ENCODE results near the gene USP5.
A peak's percentile ranks its signal among the peaks of the same experiment; 100 is the strongest.

The USP5 gene

GRCh38 chr12:6851921-6852650 lies at the start of gene USP5:
USP5 (plus strand) TSS chr12:6852150; CDS start chr12:6852180, 30 bp downstream.
- peak; percentile 97 for DNase-seq

- no peak for DNase-seq
These were observed 44.8 kb upstream of the USP5 start for GRCh38 chr12:6807170-6807569.

- DNase-seq = no peak
These were observed 42.9 kb upstream of the USP5 start for GRCh38 chr12:6809056-6809455.

DNA sequence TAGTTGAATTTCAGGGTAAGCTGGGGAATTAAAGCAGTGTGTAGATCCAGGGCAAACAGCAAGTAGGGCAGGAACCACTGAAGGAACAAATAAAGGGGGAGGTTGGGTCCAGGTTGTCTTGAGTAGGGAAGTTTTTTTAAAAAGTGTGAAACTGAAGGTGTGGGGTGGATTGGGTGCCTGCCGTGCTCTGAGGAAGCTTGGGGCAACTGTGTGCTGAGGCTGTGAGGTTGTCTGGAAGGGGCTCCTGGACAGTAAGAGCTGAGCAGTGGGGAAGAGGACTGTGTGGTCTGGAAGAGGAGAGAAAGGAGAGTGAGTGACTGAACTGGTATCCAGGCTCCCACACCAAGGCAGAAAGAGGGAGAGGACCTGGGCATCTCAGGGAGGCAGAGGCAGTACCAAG lies 41.2 kb upstream of the USP5 start:
- no peak for DNase-seq

- no peak for DNase-seq
These were observed 38.6 kb upstream of the USP5 start for GRCh38 chr12:6813363-6813762.

GRCh38 chr12:6816598-6816997 lies 35.4 kb upstream of the USP5 start:
- DNase-seq = no peak

DNA sequence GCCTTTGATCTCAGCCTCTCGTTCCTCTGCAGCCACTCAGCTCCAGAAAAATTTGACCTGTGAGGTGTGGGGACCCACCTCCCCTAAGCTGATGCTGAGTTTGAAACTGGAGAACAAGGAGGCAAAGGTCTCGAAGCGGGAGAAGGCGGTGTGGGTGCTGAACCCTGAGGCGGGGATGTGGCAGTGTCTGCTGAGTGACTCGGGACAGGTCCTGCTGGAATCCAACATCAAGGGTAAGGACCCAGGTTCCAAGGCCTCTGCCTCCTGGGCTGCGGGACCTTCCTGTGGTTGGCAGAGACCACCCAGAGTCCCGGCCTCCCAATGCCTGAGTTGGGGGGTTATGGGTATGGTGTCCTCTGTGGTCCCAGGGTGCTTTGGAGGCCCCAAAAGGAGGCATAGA lies 34.9 kb upstream of the USP5 start:
- DNase-seq = no peak

GRCh38 chr12:6817662-6818157 lies 34.2 kb upstream of the USP5 start:
- DNase-seq = no peak

- no peak for DNase-seq
These were observed 33.7 kb upstream of the USP5 start for GRCh38 chr12:6818222-6818621.

DNA sequence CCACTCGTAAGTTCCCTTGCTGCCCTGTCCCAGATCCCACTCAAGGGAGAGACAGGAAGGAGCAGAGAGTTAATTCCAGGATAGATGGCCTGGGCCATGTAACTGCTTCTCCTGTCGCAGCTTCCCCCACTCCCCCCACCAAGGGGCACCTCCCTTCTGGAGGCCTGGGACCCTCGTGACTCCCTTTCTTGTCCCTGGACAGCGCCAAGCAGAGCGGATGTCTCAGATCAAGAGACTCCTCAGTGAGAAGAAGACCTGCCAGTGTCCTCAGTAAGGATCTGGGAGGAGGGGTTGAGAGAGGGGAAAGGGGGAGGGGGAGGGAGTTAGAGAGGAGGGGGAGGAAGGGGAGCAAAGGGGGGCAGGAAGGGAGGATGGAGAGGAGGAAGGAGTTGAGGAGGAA lies 33.3 kb upstream of the USP5 start:
- DNase-seq = no peak

- no peak for DNase-seq
These were observed 32.6 kb upstream of the USP5 start for GRCh38 chr12:6819106-6820030.

- DNase-seq = no peak
These were observed 31.8 kb upstream of the USP5 start for GRCh38 chr12:6820166-6820565.

DNA sequence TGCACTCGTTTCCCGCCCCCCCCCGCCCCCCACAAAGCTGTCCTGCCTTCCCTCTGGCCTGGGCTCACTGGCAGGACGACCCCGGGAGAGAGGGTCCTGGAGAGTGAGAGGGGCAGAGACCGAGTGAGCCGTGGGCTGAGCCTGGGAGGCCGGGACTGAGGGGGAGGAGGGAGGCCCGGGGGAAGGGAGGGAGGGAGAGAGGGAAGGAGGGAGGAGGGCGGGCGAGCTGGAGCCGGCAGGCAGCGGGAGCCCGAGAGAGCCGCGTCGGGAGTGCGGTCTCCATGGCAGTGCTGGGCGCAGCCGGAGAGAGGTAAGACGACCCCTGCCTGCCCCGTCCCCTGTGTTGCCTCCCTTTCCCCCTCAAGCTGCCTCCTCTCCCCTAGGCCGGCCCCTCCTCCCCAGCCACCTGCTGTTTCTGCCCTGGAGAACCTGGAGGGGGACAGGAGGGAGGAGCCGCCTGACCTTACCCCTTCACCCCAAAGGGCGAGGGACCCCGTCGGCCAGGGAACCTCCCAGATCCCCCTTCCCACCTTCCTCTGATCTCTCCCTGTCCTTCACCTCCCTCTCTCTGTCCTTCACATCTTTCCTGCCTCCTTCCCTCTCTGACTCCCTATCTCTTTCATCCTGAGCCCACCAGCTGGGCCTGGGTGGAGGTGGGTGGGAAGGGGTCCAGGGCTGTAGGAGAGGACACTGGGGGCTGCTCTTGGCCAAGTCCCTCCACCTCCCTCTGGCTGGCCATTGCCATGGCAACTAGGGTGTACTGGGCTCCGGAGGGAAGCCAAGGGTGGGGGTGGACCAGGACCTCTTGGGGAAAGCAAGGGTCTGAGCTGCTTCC lies 30.1 kb upstream of the USP5 start, which contains the start of gene GPR162:
TSS of gene GPR162 (plus strand) at position 231 of the 835 bp plus-strand sequence. CDS start 2,078 bp downstream, outside the sequence.
- DNase-seq = no peak

DNA sequence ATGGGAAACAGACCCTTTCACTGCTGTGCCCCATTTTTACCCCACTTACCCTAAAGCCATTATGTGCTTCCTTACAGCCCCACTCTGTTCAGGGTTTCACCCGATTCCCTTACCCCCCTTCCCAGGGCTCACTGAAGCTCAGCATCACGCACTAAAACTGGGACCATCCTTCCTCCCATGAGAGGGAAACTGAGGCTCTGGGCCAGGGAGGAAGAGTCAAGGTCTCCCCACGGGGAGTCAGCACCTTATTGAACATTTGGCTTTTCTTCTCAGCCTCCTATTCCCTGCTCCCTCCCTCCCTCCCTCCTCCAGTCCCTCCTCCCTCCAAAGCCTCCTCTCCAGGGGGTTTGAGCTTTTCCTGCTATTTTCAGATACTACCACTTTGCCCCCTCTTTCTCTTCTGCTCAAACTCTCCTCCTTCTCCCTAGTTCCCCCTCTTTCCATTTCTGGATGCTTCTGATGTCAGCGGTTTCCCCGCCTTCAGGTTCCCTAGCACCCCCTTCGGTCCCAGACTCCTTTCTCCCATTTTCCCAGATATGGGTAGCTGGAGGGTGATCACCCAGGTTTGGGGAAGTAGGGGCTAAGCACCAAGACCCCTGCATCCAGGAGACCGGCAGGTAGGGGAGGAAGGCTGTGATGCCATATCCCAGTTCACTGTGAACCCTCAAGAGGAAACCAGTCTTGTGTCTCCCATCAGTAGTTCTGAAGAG lies 29.4 kb upstream of the USP5 start:
- DNase-seq = no peak

- no peak for DNase-seq
These were observed 28.5 kb upstream of the USP5 start for GRCh38 chr12:6823182-6824084.

- DNase-seq = no peak
These were observed 27.7 kb upstream of the USP5 start for GRCh38 chr12:6824085-6824775.

DNA sequence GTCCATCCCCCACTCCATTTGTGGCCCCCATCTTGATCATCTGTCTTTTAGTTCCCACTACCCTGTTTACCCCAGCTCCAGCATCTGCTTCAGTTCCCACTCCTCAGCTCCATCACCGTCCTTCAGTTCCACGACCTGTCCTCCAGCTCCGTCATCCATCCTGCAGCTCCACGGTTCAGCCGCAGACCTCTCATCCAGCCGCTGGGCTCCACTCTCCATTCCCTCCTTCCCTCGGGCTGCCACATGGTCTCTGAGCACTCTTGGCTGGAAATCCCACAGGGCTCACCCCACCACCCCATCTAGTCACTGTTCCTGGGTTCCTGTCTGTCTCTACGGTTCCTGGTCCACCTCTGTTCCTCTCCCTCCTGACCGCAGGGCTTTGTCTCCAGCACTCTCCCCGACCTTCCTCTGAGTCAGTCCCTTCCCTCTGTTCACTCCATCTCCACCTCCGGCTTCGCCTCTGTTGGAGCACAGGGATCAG lies 27.0 kb upstream of the USP5 start:
- DNase-seq = no peak

GRCh38 chr12:6825398-6826124 lies 26.4 kb upstream of the USP5 start:
- peak; percentile 95 for DNase-seq

DNA sequence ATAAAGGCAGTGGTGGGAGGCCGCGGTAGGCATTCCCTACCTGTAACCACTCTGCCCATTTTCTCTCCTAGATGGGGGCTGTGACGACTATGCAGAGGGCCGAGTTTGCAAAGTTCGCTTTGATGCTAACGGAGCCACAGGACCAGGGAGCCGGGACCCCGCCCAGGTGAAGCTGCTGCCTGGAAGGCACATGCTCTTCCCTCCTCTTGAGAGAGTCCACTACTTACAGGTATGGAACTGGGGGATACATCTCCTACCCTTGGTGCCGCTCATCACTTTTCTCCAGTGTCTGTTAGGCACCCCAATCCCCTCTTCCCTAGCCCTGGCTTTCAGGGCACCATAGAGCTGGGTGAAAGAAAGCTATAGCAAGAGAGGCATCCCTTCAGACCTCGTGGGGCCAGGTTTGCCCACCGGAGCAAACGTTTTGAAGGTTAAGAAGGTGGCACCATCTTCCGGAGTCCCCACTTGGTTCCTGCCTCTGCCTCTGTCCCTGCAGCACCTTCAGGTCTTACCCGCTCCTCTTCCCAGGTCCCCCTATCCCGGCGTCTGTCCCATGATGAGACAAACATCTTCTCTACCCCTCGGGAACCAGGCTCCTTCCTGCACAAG lies 25.7 kb upstream of the USP5 start:
- DNase-seq = no peak

All from stimulated activated CD8-positive, alpha-beta memory T cell treated with anti-CD3 and anti-CD28 coated beads, Interleukin-4, amount 100 ng/mL, for 48 hours (primary cell).